ENCODE measurements around the gene DPRX. TPM values are rescaled to one million over a fixed set of nuclear protein-coding genes. Genes with fewer than 3 reads are reported as not detected.
A peak's percentile ranks its signal among the peaks of the same experiment; 100 is the strongest.
"Not testable (repeated sequence)": the region's sequence is repeated elsewhere in the genome, so short reads cannot be mapped to it uniquely, and the experiment has no call there.

Gene DPRX
- total RNA-seq, 1 donor from 2014 or later = not detected

- no peak for DNase-seq (ENCODE audit: extremely low read depth, low read depth, low spot score)
These were observed 12.4 kb downstream of the DPRX start for GRCh38 chr19:53644061-53644816.

- no peak for DNase-seq (ENCODE audit: extremely low read depth, low read depth, low spot score)
These were observed 14.3 kb downstream of the DPRX start for GRCh38 chr19:53646144-53646543.

DNA sequence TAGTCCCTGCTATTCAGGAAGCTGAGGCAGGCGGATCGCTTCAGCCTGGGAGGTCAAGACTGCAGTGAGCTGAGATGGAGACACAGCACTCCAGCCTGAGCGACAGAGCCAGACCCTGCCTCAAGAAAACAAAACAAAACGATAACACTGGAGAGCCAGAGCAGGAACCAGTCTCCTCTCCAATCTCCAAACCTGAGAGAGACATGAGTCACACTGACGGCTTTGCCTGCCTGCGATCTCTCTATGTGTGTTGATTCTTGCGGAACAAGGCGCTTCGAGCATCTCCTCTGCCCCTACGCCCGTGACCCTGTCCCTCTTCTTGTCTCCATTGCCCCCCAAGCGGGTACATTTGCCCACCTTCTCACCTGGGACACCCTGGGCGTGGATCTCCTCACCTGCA, 15.6 kb downstream of the DPRX start:
- DNase-seq (ENCODE audit: extremely low read depth, low read depth, low spot score) = no peak

- no peak for DNase-seq (ENCODE audit: extremely low read depth, low read depth, low spot score)
These were observed 16.0 kb downstream of the DPRX start for GRCh38 chr19:53647792-53648191.

DNA sequence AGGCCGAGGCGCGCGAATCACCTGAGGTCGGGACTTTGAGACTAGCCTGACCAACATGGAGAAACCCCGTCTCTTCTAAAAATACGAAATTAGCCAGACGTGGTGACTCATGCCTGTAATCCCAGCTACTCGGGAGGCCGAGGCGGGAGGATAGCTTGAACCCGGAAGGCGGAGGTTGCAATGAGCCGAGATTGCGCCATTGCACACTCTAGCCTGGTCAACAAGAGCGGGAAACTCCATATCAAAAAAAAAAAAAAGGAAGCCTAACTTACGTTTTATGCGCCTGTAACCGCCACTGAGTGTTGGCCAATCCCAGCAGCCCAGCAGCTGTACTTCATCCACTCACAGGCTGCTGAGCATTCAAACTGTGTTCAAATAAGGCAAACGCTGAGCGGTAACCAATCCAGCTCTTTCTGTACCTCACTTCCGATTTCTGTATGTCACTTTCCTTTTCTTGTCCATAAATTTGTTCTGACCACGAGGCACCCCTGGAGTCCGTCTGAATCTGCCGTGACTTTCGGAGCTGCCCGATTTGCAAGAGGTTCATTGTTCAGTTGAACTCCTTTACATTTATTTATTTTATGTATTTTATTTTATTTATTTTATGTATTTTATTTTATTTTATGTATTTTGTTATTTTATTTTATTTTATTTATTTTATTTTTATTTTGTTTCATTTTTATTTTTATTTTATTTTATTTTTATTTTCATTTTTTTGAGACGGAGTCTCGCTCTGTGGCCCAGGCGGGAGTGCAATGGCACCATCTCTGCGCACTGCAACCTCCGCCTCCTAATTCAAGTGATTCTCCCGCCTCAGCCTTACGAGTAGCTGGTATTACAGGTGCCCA, 18.2 kb downstream of the DPRX start:
- DNase-seq (ENCODE audit: extremely low read depth, low read depth, low spot score) = no peak

- no peak for DNase-seq (ENCODE audit: extremely low read depth, low read depth, low spot score)
These were observed 20.7 kb downstream of the DPRX start for GRCh38 chr19:53652476-53652875.

GRCh38 chr19:53655042-53655665, 23.4 kb downstream of the DPRX start:
- no peak for DNase-seq (ENCODE audit: extremely low read depth, low read depth, low spot score)

DNA sequence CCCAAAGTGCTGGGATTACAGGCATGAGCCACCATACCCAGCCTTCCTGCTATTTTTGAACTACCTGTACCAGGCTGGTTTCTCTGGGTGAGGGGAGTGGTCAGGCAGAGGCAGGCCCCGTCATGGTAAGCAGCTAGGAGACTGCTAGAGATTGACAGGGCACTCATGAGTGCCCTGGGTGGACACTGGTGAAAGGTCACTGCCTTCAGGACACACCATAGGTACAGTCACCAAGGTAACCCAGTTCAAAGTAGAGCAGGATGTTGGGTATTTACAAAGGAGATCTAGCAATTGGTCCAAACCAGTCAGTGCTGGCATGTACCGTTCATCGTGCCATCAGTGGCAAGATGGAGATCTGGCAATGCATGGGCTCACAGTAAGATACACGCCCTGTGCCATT, 25.5 kb downstream of the DPRX start:
- no peak for DNase-seq (ENCODE audit: extremely low read depth, low read depth, low spot score)

DNA sequence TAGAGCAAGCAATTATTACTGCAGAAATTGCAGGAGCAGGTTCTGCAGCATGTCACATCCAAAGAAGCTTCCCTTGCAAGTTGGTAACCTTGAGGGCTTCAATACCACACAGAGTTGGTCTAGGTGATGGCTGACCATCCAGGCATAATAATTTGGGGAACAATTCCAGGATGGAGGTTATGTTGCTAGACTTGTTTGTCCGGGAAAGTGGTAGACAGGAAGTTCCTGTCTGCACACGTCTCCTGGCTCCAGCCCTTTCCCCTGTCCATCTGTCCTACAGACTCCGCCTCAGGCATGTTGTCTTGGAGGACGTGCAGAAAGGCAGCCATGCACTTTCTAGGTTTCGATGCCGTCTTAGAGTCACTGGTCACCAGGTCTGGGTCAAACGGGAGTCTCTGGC, 26.0 kb downstream of the DPRX start:
- DNase-seq (ENCODE audit: extremely low read depth, low read depth, low spot score) = no peak

GRCh38 chr19:53659292-53659691, 27.5 kb downstream of the DPRX start:
- peak; percentile 14 for DNase-seq (ENCODE audit: extremely low read depth, low read depth, low spot score)

- DNase-seq (ENCODE audit: extremely low read depth, low read depth, low spot score) = no peak
These were observed 28.8 kb downstream of the DPRX start for GRCh38 chr19:53660584-53660983.

GRCh38 chr19:53662209-53662608, 30.4 kb downstream of the DPRX start:
- DNase-seq (ENCODE audit: extremely low read depth, low read depth, low spot score) = no peak

DNA sequence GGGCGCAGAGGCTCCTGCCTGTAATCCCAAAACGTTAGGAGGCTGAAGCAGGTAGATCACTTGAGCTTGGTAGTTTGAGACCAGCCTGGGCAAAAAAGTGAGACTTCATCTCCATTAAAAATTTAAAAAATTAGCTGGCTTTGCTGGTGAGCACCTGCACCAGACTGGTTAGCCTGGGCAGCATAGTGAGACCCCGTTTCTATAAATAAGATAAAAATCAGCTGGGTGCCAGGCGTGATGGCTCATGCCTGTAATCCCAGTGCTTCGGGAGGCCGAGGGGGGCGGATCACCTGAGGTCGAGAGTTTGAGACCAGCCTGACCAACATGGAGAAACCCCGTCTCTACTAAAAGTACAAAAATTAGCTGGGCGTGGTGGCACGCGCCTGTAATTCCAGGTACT, 32.4 kb downstream of the DPRX start:
- no peak for DNase-seq (ENCODE audit: extremely low read depth, low read depth, low spot score)

- DNase-seq (ENCODE audit: extremely low read depth, low read depth, low spot score) = no peak
These were observed 33.0 kb downstream of the DPRX start for GRCh38 chr19:53664760-53665159.

GRCh38 chr19:53666331-53666730, 34.5 kb downstream of the DPRX start:
- DNase-seq (ENCODE audit: extremely low read depth, low read depth, low spot score) = not testable (repeated sequence)

- not testable (repeated sequence) for DNase-seq (ENCODE audit: extremely low read depth, low read depth, low spot score)
These were observed 37.0 kb downstream of the DPRX start for GRCh38 chr19:53668804-53669203.

DNA sequence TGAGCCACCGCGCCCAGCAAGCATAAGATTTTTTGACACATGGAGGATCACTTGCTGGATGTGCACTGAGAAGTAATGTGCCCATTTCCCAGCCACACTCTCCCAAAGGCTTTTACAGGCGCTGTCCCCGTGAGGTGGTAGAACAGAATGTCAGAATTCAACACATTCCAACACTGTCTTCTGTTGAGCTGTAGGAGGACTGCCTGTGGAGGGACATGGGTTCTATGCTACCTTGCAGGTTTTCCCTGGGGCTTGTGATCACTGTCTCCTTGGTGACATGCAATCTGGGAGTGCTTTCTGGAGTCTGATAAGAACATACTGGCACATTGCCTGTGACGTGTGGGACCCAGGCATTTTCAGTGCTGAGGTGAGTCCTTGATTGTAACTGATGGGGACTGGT, 38.5 kb downstream of the DPRX start:
- no peak for DNase-seq (ENCODE audit: extremely low read depth, low read depth, low spot score)

DNA sequence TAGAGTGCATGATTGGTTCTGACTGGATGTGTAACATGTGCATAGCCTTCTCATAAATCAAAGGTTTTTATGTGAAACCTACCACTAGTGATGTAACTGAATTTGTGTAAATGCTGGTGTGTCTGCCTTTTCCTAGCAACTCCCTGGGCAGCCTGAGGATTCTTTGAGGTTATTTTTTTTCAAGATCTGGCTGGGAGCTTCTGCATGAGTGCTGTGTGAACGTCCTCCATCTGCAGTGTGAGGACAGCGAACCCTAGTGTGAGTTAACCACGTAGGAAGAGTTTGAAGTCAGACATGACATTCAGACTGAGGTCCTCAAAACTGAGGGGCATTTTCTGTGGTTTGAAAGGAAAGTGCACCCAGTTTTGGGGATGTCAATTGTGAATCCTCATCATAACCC, 39.9 kb downstream of the DPRX start:
- no peak for DNase-seq (ENCODE audit: extremely low read depth, low read depth, low spot score)

All from glomerular endothelial cell (primary cell).